SK-N-MC (cell line): ENCODE measurements around the gene MYL10.

Experiments used
- EZH2 ChIP-seq: fragments of 200-600 bp; sonication (generic); IDR thresholded peaks from one replicate; pipeline ENCODE4 v1.6.1; 2017; ENCODE audit warnings: antibody characterized with exemption
- FOXP2 ChIP-seq: optimal IDR thresholded peaks from 2 replicates; pipeline ENCODE3; 2011; ENCODE audit warnings: mild to moderate bottlenecking, moderate library complexity; ENCODE audit not compliant: insufficient read depth; ENCODE audit errors: extremely low read length, control extremely low read depth

- TF ChIP-seq EZH2 (no peak), FOXP2 (no peak)
These were observed 30.6 kb upstream of the MYL10 start for GRCh38 chr7:101659706-101660105.
